Activated CD8-positive, alpha-beta T cell treated with anti-CD3 and anti-CD28 coated beads for 36 hours (primary cell): Measurements from ENCODE around the gene EARS2. TPM values are rescaled to one million over a fixed set of nuclear protein-coding genes. Genes with fewer than 3 reads are reported as not detected.

Source experiments
- ATAC-seq: fragments of 200-7000 bp; cut with Tn5 transposase; one replicate; pipeline ENCODE4 v1.10.0; 2021; ENCODE audit warnings: mild to moderate bottlenecking, moderate library complexity
- CTCF ChIA-PET: fragments of 350-600 bp; sonication (Branson Sonifier 250); formaldehyde crosslinking; loops from one replicate; lab custom pipeline; 2021; ENCODE audit warnings: antibody characterized with exemption; lab: Charles Lee
- POLR2A ChIA-PET: fragments of 350-600 bp; sonication (Branson Sonifier 250); formaldehyde crosslinking; loops from one replicate; lab custom pipeline; 2021; ENCODE audit warnings: antibody characterized with exemption; lab: Charles Lee
- DNase-seq: peaks from one replicate; pipeline ENCODE4 v3.0.0-alpha.2; 2020
- H3K27ac Mint-ChIP-seq: one replicate; pipeline ENCODE4 v1.8.0; 2021; ENCODE audit warnings: mild to moderate bottlenecking, mixed read lengths
- H3K27me3 Mint-ChIP-seq: one replicate; pipeline ENCODE4 v1.8.0; 2021; ENCODE audit warnings: mixed read lengths
- H3K36me3 Mint-ChIP-seq: one replicate; pipeline ENCODE4 v1.8.0; 2021; ENCODE audit warnings: low read depth, mixed read lengths
- H3K4me1 Mint-ChIP-seq: one replicate; pipeline ENCODE4 v1.8.0; 2021; ENCODE audit warnings: low read depth, mixed read lengths
- H3K4me3 Mint-ChIP-seq: one replicate; pipeline ENCODE4 v1.8.0; 2021; ENCODE audit warnings: mild to moderate bottlenecking, moderate library complexity, mixed read lengths
- H3K9me3 Mint-ChIP-seq: one replicate; pipeline ENCODE4 v1.8.0; 2021; ENCODE audit warnings: mixed read lengths
- CTCF ChIP-seq: fragments of 200-600 bp; IDR thresholded peaks from one replicate; pipeline ENCODE4 v1.8.0; 2022; ENCODE audit warnings: antibody characterized with exemption, mild to moderate bottlenecking
- intact Hi-C: fragments of 100-400 bp; cut with micrococcal nuclease; formaldehyde crosslinking; loops from one replicate; pipeline ENCODE4 v1.10.0; 2022
- total RNA-seq, 2 experiments: library from RNA; stranded (reverse); gene quantifications; one replicate each; pipeline ENCODE4 v1.2.3, GENCODE V29; 2021

Gene EARS2
- 10 to 100 TPM; 25.7 to 29.1 TPM for total RNA-seq

- Mint-ChIP-seq H3K27me3 (no peaks in the 10 kb centered on the region), H3K9me3 (no peaks in the 10 kb centered on the region), H3K4me1 (peaks cover 49% of the 10 kb centered on the region), H3K36me3 (peaks cover 35% of the 10 kb centered on the region), H3K4me3 (peak within 1 kb of the TSS; percentile 97), H3K27ac (peak within 1 kb of the TSS; percentile 90)
- DNase-seq = peak; percentile 99
- peak; percentile 83 for TF ChIP-seq CTCF
- intact Hi-C loops = no loop called here
- CTCF ChIA-PET = interaction anchor here (0.8 to 1.4 kb wide), 5 partner anchors 19 to 52 kb away, joined by 3 to 6 read pairs (median 3); partner anchors contain the start of gene NDUFAB1
- peak; percentile 91 for ATAC-seq
- POLR2A ChIA-PET = interaction anchor here (0.5 to 3.2 kb wide), 4 partner anchors 10 to 84 kb away, joined by 3 to 11 read pairs (median 3); partner anchors contain the start of gene PALB2
Measured at GRCh38 chr16:23556881-23557778, at the start of gene EARS2, which contains the start of gene UBFD1. EARS2 (minus strand) TSS chr16:23557350; CDS start chr16:23557343, 7 bp downstream. UBFD1 (plus strand) TSS chr16:23557727; CDS start chr16:23557743, 16 bp downstream.

- POLR2A ChIA-PET = interaction anchor here (0.6 to 2.4 kb wide), 4 partner anchors 8 to 503 kb away, joined by 3 to 7 read pairs (median 5); partner anchors contain the start of genes DCTN5, PALB2 and PLK1
- peaks cover 22% of the 10 kb centered on the region for H3K4me1 Mint-ChIP-seq
- no peak for TF ChIP-seq CTCF
- ATAC-seq = no peak
- CTCF ChIA-PET = interaction anchor here (0.6 to 2.2 kb wide), 20 partner anchors 8 to 413 kb away, joined by 3 to 11 read pairs (median 5); partner anchors contain the start of genes EARS2 and UBFD1
- no peaks in the 10 kb centered on the region for H3K27me3 Mint-ChIP-seq
- DNase-seq = peak; percentile 42
- H3K9me3 Mint-ChIP-seq = no peaks in the 10 kb centered on the region
- H3K36me3 Mint-ChIP-seq = peaks cover 11% of the 10 kb centered on the region
- intact Hi-C loops = no loop called here
- no peak overlapping the region for H3K4me3 Mint-ChIP-seq
- peak overlapping the region; percentile 44 for H3K27ac Mint-ChIP-seq
Measured at GRCh38 chr16:23597003-23597756, 40.0 kb upstream of the EARS2 start.

GRCh38 chr16:23595951-23596720 lies 39.0 kb upstream of the EARS2 start, which contains the start of gene NDUFAB1:
NDUFAB1 (minus strand) TSS chr16:23596316; CDS start chr16:23596290, 26 bp downstream.
- Mint-ChIP-seq H3K36me3 (peaks cover 13% of the 10 kb centered on the region), H3K4me1 (peaks cover 27% of the 10 kb centered on the region), H3K9me3 (no peaks in the 10 kb centered on the region), H3K27ac (peak within 1 kb of the TSS; percentile 82), H3K27me3 (no peaks in the 10 kb centered on the region), H3K4me3 (peak within 1 kb of the TSS; percentile 85)
- peak; percentile 95 for TF ChIP-seq CTCF
- ChIA-PET CTCF (interaction anchor here (0.6 to 2.2 kb wide), 20 partner anchors 9 to 414 kb away, joined by 3 to 11 read pairs (median 5); partner anchors contain the start of genes EARS2 and UBFD1), POLR2A (interaction anchor here (0.6 to 2.4 kb wide), 4 partner anchors 9 to 502 kb away, joined by 3 to 7 read pairs (median 5); partner anchors contain the start of genes DCTN5, PALB2 and PLK1)
- intact Hi-C loops = no loop called here
- DNase-seq = peak; percentile 93
- ATAC-seq = peak; percentile 99

- intact Hi-C loops = no loop called here
- CTCF ChIA-PET = interaction anchor here (1.8 to 2.1 kb wide), 2 partner anchors 9 to 132 kb away, joined by 4 to 11 read pairs; no protein-coding TSS in a partner anchor
- no peak for TF ChIP-seq CTCF
- Mint-ChIP-seq H3K27me3 (no peaks in the 10 kb centered on the region), H3K9me3 (no peaks in the 10 kb centered on the region), H3K4me3 (peak overlapping the region; percentile 85), H3K36me3 (peaks cover 16% of the 10 kb centered on the region), H3K27ac (peak overlapping the region; percentile 71), H3K4me1 (peaks cover 27% of the 10 kb centered on the region)
- DNase-seq (peak; percentile 5), ATAC-seq (no peak)
- POLR2A ChIA-PET = interaction anchor here (0.7 to 2.0 kb wide), 3 partner anchors 10 to 46 kb away, joined by 3 to 5 read pairs (median 4); partner anchors contain the start of genes DCTN5 and PALB2
Measured at GRCh38 chr16:23595246-23595950, 38.2 kb upstream of the EARS2 start.
